ENCODE results near the gene FOXL1.

FOXL1 gene

DNA sequence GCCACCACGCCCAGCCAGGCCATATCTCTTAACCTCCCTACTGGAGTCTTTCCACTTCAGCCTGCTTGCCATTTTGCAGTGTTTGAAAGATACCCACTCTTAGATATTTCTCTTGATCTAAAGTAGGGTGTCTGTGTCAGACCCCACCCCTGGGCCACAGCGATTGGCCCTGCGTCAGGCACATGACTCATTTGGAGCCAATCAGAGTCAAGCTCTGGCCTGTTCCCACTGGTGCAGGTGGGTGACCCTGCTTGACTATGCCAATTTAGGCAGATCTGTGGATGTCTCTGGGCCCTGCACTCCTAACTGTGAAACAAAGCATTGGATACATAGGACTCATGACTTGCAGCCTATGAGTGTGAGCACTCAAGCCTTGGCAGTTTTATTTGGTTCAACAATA, 27.6 kb downstream of the FOXL1 start:
- no peak for DNase-seq (ENCODE audit: low read depth)

DNA sequence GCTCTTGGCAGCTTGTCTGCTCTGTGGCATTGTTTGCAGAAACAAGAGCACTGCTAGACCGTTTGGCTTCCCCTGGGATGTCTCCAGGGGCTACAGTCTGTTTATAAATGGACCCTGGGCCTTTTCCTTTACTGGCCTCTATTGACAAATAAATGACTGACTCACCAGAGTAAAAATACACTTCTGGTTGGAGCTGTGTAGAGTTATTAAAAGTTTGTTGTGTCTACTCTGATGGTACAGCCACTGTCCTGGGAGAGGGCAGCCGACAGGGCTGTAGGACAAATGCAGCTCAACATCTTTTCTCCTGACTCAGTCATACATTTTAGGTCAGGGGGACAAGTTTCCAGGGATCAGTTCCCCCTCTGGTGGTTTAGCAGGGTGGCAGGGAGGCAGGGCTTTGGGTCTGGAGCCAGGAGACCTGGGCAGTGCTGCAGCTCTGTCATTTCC, 30.0 kb downstream of the FOXL1 start:
- no peak for DNase-seq (ENCODE audit: low read depth)

DNA sequence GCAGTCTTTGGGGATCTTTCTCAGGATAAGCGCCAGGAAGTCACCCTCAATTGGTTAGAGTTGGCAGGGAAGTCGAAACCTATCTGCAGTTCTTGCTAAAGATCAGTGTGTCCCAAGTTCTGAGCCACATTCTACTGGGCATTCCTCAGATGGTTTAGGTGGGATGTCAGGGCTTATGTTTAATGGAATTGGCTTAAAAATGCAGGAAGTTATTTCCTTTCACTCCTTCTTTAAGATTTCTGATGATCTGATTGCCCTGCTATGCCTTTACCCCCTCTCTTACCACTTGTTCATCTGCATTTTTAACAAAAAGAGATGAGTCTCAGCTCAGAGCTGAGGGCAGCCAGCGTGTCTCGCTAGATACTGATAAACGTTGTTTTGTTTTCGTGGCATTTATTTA, 30.8 kb downstream of the FOXL1 start:
- DNase-seq (ENCODE audit: low read depth) = no peak

DNA sequence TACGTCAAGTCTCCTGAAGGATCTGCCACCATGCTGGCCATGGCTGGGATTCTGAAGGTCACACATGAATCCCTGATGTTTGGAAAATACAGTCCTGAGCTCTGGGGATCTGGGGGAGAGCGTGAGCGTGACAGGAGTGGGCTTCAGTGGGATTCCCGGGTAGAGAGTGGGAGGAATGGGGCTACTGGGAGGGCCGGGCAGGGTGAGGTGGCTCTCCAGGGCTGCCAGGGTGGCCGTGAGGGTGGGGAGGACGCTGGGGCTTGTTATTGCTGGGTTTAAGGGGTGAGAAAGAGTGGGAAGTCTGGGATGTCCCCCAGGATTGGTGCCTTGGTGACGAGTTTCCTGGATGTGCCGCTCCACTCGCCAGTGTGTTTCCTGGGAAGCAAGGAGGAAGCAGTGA, 31.3 kb downstream of the FOXL1 start:
- no peak for DNase-seq (ENCODE audit: low read depth)

DNA sequence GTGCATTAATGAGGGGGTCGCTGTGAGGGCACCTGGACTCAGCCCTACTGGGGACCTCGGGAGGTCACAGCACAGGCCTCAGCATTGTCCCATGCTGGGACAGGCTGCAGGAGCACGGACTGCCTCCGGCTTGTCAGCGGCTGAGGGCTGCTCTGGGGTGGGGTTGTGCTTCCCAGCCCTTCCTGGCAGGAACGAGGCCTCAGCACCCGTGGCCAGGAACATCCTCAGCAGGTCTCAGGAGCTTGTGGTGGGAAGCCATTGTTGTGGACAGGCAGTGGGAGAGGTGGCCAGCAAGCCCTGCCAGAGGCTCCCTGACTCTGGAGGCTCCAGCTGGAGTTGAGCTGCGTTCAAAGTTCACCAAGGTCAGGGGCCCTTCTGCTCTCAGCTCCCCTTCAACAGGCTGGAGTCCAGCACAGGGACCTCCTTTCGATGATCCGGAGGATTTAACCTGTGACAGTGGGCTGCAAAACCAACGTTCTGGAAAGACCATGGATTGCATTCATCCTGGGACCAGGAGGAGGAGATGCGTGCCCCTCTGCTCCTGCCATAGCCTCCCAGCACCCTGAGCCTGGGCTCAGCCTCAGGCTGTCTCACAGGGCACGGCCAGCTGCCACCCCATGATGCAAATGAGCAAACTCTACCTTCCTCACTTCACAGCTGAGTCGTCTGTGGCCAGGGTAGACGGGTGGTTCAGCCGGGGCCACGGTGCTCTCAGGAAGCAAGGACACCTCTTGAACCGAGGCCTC, 32.6 kb downstream of the FOXL1 start:
- no peak for DNase-seq (ENCODE audit: low read depth)

DNA sequence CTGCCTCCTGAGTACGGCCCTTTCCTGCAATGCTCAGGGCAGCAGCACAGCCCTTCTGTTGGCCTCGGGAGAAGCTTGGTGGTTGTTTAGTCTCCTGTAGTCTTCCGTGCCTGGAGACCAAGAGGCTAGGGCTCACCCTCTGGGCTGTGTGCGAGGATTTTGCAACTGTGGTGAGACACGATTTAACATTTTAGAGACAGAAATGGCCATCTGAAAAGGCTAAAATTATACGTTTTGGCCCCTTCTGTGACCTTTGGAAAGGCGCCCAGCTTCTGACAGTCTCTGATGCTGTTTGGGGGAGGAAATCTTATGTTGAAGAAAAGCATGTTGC, 33.1 kb downstream of the FOXL1 start:
- DNase-seq (ENCODE audit: low read depth) = no peak

DNA sequence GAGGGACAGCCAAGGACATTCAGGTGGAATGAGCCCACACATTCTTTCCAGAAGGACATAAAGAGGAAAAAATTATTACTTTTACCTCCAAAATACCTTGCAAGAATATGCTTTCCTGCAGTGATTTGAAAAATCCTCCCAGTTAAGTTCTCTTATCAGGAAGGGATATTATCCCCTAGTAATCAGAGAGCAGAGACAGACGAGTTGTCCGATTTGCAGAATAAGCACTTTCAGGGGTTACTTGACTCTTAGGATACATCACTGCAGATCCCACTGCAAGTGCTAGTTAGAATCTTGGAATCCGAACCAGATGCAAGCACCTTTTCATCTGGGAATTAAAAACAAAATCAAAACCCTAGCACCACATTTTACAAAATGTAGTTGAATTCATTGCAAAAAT, 33.6 kb downstream of the FOXL1 start:
- no peak for DNase-seq (ENCODE audit: low read depth)

DNA sequence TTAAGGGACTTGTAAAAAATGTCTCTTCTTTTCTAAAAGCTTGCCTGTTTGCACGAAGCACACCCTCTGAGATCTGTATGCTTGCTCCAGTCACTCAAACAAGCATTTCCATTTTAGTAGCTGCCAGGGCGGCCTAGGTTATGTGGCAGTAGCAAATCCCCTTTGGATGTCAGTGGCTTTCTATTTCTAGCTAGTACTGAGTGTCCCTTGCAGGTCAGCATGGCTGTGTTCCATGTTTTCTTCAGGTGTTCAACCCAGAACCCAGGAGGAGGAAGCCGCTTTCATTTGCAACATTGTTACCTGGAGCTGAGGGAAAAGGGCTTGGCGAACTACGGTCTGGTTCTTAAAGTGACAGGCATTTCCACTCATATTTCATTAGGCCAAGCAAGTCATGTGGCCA, 36.4 kb downstream of the FOXL1 start:
- no peak for DNase-seq (ENCODE audit: low read depth)

DNA sequence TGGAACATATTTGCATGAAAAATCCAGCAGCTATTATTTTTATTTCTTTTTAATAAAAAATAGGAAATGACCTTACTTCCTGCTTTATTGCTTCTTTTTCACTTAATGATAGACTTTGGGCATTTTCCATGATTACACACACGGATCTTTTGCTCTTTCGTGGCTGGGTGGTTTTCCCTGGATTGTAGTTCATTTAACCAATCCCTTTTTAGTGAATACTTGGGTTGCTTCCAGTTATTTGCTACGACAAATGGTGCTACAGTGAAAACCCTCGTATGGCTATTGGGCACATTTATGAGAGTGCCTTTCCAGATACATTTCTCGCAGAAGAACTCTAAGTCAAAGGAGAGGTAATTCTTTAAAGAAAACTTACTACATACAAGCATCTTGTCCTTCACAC, 38.6 kb downstream of the FOXL1 start:
- no peak for DNase-seq (ENCODE audit: low read depth)

DNA sequence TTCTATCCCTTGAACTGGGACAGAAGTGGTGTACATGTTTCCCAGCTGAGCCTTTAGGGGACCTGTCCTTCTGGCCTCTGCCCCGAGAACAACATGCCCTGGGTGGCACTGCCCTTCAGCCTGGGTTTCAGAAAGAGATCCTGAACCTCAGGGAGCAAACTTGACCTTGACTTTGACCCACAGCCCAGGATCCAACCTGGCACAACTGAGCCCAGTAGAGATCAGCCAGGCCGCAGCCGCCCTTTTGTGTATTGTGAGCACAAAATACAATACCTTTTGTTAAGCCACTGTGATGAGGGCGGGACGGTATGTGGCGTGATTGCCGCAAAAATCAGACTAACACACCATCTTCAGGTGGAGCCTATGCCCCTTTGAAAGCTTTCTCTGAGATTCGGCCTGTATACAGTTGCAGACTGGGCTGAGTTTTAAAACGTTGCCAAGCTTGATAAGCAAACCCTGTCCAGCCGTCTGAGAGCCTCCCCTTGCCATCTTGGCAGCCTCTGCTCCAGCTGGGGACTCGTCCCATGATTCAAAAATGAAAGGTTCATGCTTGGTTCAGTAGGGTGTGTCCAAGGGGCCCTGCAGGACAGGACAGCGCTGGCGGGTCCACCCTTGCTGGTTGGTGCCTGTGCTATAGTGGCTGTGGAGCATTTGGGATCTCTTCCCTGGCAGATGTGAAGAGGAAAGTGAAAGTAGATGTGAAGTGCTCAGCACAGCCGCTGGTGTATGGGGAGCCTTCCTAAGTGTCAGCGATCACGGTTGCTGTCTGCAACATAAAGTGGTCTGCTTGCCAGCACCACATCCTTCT, 40.3 kb downstream of the FOXL1 start:
- DNase-seq (ENCODE audit: low read depth) = no peak

DNA sequence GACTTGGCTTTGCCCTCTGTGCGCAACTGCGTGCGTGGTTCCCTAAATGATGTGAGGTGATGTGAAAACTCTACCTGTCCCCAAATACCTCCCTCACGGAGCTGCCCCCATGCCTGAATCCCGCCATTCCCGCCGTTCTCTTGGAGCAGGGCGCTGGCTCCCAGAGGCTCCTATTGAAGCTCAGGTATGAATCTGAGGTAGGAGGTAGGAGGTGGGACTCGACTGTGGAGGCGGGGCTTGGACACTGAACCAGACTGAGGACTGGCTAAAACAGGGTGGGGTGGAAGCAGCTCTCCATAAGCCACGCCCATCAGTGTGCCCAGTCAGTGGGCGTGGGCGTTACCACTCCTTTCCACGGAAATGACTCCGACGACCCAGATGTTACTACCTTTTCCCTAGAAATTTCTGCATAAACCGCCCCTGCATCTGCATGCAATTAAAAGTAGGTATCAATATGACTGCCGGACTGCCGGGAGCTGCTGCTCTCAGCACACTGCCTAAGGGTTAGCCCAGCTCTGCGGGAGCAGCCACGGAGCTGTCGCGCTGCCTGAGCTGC, 41.0 kb downstream of the FOXL1 start:
- no peak for DNase-seq (ENCODE audit: low read depth)

DNA sequence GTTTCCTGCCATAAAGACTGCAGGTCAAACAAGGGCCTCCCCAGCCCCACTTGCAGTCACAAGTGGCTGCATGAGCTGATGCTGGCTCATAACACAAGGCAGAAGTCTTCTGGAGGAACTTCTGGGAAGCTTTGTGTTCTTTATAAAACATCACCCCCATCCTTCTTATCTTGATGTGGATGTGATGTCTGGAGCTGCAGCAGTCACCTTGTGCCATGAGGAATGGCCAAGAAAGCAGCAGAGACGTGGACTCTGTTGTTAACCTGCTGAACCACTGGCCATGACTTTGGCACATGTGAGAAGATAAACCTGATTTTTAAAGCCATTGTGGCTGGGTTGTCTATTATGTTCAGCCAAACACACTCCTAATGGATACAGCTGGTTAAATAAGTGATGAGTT, 41.8 kb downstream of the FOXL1 start:
- DNase-seq (ENCODE audit: low read depth) = no peak

DNA sequence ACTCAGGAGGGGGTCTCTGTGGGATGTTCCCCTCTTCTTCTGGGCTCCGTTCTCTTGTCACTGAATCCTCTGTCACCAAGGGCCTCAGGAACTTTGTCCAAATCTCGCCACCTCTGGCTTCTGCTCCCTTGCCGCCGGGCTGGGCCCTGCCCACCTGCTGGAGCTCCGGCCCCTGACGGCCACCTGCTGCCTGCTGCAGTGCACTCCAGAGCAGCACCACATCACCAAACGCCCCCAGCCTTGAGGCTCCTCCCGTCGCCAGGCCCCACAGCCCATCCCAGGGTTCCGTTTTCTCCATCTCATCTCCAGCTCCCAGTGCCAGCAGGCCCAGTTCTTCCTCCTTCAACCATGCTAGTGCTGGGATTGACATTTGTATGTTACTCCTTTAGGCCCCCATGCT, 43.6 kb downstream of the FOXL1 start:
- DNase-seq (ENCODE audit: low read depth) = no peak

DNA sequence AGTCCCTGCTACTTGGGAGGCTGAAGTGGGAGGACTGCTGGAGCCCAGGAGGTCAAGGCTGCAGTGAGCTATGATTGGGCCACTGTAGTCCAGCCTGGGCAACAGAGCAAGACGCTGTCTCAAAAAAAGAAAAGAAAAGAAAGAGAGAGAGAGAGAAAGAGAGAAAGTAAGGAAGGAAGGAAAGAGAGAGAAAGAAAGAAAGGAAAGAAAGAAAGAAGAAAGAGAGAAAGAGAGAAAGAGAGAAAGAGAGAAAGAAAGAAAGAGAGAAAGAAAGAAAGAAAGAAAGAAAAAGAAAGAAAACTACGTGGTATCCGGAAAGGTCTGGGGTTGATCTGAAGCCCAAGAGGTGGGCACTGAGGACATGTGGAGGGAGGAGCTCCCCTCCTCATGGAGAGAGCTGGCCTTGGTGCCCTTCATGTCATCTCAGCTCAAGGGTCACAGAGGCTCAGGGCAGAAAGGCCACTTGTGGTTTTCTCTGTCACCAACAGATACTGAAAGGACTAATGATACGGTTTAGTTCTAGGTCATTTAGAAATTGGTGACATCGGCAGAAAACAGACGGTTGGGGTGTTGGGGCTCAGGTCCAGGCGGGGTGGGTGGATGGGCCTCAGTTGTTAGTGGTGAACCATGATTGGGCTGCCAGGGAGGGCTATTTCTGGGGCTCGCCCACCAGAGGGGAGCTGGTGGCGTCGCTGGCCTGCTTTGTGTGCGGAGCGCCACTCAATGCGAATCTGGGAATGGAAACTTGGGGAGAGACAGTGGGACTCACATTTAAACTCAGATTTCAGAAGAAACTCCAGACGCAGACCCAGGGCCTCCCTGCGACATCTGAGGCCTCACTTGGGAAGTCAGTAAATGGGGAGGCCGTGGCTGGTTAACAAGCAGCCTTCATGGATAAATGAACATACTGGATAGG, 44.6 kb downstream of the FOXL1 start:
- no peak for DNase-seq (ENCODE audit: low read depth)

DNA sequence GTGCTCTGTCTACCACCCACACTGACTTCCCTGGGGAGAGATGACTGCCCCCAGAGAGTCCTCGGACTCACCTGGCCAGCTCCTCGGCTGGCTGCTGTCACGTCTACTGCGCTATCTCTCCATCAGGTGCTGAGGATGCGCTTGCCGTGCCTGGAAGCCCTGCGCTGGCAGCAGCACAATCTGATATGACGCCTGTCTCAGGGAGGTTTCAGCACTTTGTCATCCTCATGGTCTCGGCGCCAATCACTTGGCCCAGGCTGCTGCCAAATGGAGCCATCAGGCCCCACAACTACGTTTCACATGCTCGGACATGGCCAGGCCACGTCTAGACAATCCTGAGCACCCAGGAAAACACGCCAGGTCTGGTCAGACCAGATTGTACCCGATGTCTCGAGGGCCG, 46.7 kb downstream of the FOXL1 start:
- DNase-seq (ENCODE audit: low read depth) = no peak

DNA sequence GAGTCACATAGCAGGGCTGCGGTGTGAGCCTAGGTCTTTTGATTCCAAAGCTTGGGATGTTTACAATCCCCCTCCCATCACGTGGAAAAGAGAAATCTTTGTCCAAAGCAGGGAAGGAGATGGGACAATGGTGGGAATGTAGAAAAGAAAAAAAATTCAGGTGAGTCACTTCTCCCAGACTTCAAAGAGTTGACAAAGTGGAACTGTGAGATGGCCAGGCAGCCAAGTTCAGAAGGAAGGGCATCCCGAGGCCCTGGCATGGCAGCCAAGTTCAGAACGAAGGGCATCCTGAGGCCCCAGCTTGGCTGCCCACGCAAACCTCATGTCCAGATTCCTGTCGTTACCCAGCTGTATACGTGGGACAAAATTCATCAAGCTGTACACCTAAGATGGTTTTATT, 47.5 kb downstream of the FOXL1 start:
- DNase-seq (ENCODE audit: low read depth) = no peak

DNA sequence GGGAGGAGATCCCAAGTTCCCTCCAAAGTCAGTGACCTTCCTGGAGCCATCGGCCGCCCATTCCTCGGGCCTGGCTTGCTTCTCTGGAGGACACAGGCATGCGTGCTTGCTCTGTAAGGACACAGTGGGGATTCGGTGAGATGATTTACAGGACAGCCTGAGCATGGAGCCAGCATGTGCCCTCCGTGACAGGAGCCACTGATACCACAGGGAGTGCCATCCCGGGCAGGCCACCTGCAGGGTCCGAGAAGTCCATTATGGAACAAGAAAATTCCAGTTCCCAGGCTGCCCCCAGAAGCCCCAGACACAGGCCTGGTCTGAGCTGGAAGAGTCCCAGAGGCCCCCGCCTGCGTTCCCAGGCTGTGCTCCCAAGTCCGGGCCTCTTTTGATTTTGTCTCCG, 47.9 kb downstream of the FOXL1 start:
- no peak for DNase-seq (ENCODE audit: low read depth)

DNA sequence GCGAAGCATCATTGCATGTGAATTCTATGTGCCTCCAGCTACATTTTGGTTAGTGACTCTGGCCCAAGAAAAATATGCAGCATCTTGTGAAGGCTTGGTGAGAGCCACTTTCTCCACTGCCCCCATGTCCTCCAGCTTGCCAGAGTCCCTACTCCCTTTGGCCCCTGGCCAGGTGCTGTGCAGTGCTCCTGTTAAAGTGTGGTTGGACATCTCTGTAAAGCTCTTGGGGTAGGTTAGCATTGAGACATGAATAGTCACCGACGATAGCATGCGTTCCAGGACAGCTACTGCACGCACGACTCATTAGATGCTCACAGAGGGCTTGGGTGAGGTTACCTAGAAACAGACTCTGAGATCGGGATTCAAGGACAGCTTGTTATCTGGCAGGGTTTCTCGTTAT, 48.6 kb downstream of the FOXL1 start:
- DNase-seq (ENCODE audit: low read depth) = no peak

DNA sequence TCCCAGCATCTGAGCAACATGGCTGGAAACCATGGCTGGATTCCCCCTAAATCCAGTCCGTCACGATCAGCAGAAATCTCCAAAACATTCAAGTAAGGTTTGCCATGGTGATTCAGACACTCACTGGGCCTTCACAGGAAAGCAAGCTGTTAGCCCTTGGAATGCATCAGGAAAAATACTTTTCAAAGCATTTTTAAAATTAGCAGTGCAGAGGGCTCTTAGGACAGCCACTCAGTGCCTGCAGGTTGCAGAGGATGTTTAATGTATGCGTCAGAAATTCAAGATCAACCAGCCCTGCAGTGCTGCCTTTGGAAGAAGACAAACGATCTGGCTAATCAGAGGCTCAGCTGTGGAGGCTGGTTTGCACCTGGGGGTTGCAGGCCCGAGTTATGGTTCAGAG, 50.3 kb downstream of the FOXL1 start:
- DNase-seq (ENCODE audit: low read depth) = no peak

DNA sequence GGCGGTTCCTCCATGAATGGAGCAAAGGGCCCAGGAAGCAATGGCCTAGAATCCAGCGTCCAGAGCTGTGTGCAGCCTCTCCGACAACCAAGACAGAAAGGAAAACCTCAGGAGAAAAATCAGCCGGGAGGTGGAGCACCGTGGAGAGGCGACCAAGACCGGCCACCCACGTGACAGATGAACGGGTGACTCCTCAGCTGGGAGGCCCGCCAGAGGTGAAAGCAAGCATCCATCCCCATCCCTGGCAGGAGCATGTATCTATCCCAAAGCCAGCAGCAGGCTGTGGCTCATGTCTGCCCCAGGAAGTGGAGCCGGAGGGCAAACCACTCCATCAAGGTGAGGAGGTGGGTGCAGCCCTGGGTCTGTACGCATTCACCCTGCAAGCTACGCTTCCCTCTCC, 52.1 kb downstream of the FOXL1 start:
- DNase-seq (ENCODE audit: low read depth) = no peak

DNA sequence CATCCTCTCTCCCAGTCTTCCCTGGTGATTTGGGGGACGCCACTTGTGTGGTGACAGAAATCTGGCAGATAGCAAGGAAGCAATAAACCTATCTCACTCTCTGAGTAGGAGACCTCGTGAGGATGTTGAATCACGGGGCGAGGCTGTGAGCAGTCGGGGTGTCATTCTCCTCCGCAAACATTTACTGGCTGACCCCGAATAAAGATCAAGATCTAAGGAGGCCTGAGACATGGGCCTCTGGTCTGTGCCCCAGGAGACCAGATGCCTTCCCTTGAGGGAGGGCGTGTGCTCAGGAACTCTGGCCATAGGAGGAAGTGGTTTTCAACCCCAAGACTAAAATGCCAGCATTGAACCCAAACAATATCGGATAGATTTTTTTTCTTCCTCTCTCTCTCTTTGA, 53.1 kb downstream of the FOXL1 start:
- no peak for DNase-seq (ENCODE audit: low read depth)
